HT1080 (cell line): ENCODE data around the gene IRS1. TPM values are rescaled to one million over a fixed set of nuclear protein-coding genes. Genes with fewer than 3 reads are reported as not detected.

ENCODE experiments used
- DNase-seq: peaks from one replicate; pipeline ENCODE4 v3.0.0-alpha.2; 2015; ENCODE audit warnings: low read depth
- total RNA-seq: library from RNA; depleted of rRNA; stranded (reverse); fragments of >200 nt; shearing (Covaris generic); gene quantifications from 2 replicates; pipeline ENCODE4 v1.2.3, GENCODE V29; 2014

IRS1 gene
- total RNA-seq, 1 experiment from 2014 or later, result 29.9 TPM

DNA sequence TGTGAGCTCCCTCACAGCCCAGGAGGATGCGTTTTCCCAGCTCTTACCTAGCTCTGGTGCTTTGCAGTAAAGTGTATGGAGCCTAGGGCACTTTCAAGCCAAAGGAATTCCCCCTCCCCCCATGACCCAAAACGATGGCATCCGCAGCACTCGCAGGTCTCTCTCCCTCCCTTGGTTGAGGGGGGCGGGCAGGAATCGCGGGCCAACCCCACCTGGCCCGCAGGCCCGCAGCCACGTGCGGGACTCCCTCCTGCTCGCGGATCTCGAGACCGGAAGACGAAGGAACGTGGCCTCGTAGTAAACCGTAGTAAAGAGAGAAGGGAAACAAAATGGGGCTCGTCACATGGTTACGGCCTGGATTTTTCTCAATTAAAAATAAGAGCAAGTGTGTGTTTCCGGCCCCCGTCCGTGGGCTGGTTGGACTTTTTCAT lies 8.5 kb downstream of the IRS1 start:
- no peak for DNase-seq

DNA sequence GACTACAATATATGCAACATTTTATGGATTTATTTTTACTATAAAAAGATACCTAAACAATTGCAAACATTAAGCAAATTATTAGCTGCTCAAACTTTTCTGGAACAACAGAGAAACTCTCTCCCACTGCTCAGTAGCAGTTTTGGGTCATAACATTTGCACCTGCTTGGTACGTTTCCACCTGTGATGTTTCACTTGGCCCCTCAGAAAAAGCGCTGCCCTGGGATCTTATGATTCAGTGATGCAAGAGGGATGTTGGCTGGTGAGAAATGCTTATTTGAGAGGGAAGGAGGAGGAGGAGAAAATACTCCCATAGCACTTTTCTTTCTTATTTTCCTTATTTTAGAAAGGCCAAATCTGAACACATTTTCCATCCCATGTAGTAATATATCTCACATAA lies 9.2 kb downstream of the IRS1 start:
- no peak for DNase-seq

DNA sequence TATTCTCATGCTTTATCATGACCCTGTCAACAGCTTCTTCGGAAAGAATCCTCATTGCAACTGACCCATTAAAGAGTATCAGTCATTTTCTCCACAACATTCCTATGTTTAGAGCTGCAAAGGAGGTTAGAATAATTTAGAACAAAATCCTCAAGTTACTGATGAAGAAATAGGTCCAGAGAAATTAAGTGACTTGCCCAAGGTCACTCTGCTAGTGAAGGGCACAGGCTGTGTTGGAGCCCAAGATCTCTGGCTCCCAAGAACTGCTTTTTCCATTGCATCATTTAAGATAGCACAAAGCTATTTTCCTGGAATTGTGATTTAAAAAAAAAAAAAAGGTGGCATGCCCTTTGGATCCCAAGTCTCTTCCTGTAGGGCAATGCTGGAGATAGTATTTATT lies 9.6 kb downstream of the IRS1 start:
- DNase-seq, result no peak

DNA sequence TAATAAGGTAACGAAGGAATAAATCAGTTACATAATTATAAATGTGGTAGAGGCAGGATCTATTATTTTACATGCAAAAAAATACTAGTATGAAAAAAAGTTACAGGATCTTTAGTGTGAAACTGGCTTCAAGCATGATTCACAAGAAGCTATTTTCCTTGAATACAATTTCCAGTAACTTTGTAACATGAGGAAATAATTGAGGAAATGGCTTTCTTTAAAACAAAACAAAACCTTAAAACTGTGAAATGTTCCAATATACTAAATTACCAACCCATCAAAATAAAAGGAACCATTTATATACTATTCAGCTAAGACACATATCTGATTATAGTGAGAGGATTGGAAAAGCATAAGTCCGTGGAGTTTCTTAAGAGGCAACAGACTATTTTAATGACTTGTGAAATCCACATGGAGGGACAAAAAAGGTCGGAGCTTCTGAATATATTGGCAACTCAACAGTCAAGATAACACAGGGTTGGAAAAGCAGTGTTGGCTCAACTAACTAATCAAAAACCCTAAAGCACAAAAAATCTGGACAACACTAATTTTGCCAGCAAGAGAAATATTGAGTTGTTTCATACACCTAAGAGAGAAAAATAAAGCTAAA lies 10.6 kb downstream of the IRS1 start:
- DNase-seq, result no peak

DNA sequence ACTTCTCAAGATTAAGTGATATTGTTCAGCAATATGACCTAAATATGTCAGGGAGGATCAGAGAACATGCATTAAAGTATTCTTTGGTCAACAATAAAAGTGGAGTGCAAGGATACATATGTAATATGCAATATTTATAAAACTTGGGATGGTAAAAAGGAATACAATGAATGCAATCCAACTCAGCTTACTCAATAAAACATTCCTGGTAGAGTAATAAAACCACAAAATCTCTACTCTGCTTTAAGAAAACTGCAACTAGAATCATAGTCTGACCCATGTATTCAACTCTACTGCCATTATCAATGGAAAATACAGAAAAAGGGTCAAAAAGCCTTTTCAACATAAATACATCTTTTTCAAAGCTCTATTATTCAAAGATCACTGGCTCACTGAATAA lies 11.6 kb downstream of the IRS1 start:
- no peak for DNase-seq

DNA sequence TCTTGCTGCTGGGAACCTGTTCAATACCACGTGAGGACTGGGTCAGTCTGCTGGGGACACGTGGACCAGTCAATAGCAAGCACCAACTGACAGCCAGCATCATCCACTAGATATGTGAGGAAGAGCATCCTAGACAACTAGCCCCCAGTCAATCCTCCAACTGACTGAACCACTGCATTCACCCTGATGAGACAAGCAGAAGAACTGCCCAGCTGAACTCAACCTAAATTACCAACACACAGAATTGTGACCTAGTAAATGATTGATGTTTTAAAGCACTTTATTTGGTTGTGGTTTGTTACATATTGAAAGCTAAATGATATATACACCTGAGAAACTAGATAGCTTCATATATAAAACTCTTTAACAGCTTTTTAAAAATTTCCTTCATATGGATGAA lies 15.7 kb downstream of the IRS1 start:
- no peak for DNase-seq

DNA sequence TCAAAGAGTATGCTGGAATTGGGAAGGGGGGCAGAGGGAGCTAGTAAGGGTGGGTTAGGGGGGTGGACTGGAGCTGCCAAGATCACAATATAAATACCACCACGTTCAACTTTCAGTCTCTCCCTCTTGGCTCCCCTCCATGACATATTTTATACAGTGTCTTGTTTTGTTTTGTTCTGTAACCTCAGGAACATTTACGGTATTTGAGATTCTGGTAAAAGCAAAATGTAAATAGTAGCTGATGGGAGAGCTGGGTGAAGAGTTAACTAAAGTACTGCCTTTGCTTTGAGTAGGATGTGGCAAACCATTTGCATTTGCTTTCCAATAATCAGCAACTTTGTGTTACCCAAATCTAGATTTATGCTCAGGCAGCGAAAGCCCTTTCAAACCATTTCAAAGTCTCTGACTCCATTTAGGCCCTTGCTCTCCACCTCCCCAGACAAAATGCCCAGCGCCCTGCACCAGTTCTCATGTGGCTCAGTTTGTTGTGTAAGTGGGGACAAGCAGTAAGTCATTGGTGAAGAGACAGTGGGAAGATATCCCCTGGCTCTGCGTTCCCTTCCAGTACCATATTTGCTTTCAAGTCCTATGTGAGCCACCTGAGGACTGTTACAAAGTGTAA lies 17.4 kb downstream of the IRS1 start:
- DNase-seq, result no peak

DNA sequence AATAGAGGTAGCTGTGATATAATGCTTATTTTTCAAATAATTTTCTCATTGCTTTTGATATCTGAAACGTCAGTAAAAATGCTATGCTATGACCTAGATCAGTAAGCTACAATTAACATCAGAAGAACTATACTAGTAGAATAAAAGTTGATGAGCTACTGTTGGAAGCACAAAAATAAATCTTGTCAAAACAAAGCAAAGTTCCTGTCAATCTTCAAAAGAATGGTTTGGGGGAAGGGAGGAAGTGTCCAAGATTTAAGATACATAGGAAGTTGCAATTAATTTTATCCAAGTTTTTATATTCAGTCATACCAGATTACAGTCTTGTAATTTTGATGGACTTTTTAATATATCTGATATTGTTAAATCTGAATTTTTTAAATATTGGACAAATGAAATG lies 19.2 kb downstream of the IRS1 start:
- DNase-seq, result no peak

DNA sequence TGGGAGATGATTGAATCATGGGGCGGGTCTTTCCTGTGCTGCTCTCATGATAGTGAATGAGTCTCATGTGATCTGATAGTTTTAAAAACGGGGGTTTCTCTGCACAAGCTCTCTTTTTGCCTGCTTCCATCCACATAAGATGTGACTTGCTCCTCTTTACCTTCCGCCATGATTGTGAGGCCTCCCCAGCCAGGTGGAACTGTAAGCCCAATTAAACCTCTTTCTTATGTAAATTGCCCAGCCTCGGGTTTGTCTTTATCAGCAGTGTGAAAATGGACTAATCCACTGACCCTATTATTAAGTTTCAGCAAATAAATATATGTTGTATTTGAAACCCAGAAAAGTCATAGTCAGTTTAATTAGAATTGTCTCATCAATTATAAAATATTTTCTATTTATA lies 22.0 kb downstream of the IRS1 start:
- DNase-seq, result no peak

DNA sequence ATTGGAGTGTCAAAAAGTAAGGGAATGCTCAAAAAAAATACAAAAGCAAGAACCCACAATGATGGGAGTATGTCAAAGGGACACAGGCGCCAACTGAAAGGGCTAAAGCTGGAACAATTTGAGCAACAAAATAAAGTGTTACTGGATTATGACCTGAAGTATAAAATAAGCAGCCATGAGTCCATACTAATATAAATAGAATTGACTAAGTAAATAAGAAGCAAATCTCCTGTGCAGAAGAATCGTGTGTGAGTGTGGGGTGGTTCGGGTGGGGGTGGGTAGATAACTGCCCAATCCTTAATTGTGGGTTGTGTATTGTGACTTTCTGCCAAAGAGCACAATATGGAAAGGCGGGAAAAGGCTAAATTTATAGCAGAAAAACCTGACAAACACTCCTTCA lies 23.5 kb downstream of the IRS1 start:
- no peak for DNase-seq

DNA sequence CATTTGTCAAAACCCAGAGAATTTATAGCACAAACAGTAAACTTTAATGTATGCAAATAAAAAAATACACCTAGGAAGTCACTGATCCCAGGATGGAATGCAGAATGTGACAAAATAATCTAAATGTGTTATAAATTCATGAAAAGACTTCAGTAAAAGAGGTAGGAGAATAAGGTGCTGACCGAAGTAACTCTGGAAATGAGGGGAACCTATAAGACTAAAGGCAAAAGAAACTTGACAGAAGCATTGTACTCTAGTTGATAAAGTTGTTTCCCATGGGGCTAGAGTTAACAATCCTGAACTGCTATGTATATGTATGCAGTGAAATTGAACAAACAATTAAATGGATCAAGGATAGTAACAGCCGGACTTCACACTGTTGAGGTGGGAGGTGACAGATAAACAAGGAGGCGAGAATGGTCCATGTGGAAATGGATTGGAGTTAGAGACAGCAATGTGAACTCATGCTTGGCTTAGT lies 24.5 kb downstream of the IRS1 start:
- DNase-seq, result no peak

DNA sequence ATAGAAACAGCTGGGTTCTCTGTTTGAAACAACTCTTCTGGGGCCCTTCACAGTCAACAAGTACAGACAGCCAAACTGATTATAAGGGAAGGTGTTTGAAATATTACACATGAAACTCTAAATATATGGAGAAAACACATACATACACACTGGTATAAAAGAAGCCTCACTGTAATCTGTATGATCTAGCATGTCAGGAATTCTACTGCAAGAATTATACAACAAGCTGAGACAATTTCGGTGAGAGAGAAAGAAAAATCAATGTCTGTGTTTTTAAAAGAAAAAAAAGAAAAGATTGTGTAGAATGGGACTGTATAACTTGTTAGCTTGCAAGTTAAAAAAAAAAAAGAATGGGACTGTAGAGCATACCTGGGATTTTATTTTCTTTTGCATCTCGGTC lies 26.3 kb downstream of the IRS1 start:
- DNase-seq, result no peak

DNA sequence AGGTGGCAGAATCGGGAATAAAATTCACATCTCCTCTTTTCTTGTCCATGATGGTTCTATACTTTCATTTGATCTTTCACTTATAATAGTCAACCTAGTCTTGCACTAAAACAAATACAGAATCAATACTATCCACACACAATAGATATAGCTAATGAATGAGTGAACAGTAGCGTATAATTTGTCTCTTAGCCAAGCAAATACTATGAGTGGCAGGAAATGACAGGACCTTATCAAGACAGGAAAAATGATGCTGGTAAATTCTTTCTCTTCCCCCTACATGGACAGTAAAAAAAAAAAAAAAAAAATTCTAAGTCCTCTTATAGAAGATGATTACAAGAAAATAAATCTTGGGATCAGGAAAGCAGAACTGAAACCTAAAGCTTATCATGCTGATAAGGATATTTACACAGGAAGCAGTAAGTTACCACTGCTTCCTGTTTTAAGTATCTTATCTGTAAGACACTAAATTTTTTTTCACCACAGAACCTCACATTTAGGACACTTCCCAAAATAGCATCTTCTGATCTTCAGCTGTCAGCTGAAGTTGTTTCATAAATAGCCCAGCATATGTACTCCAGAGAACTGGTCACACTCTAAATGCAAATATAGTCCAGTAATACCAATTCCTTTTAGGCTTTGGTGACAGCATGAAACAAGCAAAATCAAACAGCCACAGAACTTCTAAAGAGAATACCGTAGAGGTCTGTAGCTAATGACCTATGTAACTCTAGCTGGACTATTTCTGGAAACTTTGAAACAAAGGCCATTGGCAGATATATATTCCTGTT lies 27.0 kb downstream of the IRS1 start:
- DNase-seq, result peak; percentile 37

DNA sequence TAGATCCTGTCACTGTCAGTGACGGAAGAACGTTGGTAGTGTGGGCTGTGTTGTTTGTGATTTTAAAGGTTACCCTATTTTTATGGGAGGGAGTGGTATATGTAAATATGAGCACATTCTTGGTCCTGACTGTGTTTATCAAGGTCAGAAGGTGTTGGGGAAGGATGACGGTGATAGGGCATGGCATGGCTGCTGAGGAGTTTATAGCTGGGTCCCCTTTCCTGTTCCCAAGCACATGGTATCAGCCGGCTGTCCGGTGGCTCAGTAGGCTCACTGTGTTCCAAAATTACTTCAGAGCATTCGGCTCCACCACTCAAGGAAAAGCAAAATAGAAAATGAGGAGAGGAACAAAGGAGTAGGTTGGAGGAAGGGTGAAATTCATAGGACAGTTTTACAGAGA lies 28.6 kb downstream of the IRS1 start:
- no peak for DNase-seq

DNA sequence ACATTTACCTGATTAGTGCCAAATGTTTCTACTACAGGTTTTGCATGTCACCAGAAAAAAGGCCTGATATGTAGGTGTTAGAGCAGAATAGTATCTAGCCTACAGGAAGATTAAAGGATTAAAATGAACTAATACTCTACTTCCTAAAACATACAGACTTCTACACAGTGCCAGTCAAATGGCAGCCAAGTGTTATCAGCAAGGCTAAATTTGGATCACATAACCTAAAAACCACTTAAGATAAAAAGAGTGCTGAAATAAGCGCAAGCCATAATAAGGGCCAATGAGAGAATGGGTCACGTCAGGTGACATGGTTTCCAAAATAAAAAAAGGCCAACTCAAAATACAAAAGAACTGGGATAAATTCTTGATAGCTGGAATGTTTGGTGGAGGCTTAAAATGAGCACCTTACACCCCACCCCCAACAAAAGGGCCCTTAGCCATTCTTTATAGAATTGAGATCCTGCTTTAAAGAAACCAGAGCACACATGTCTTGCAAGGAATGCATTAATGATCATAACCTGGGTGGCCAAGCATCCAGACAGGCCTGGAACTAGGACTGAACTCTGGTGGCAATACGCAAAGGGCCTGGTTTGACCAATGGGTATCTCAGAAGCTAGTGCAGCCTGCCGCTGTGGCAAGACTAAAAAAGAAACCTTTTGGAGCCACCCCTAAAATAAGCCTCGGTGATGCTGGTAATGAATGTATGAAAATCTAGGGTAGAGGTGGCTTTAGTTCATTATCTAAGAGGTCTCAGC lies 32.4 kb downstream of the IRS1 start:
- no peak for DNase-seq

DNA sequence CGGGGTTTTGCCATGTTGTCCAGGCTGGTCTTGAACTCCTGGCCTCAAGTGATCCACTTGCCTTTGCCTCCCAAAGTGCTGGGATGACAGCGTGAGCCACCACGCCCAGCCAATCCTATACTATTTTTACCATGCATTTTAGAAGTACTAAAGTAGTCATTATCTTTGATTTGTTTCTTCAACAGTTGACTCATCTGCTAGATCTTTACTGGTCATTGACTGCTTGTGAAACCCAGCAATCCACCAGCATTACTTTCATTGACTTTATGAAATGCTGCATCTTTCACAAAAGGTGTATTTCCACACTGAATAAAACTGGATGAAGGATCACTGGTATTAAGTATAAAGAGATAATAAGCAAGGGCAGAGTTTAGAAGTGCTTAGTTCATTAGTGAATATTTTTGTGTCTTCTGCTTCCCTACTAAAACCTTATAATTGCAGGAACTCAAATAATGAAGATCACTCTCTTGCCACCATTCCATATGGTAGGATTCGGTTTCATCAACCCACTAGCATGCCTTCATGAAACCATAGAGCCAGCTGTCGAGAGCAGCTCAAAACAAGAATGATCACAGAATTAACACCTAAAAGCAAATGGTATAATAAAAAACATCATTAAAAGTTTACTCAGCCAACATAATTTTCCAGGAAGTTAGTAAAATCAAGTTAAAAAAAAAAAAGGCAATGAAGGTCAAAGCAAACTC lies 33.1 kb downstream of the IRS1 start:
- no peak for DNase-seq

DNA sequence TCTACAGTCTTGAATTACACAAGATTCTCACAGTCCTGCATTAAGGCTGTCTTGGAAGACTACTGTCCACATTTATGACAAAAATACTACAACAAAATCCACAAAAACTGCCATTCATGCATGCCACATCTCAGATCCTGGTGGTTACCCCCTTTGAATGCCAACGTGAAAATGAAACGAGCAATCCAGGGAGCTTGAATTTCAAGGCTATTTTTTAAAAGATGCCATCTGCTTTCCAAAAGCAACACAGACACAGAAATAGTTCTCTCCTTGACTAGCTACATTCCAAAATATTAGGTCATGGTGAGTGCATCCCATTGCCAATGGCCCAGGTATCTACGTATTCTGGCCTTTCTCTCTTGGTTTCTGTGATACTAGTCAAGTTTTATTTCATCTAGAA lies 36.3 kb downstream of the IRS1 start:
- no peak for DNase-seq

DNA sequence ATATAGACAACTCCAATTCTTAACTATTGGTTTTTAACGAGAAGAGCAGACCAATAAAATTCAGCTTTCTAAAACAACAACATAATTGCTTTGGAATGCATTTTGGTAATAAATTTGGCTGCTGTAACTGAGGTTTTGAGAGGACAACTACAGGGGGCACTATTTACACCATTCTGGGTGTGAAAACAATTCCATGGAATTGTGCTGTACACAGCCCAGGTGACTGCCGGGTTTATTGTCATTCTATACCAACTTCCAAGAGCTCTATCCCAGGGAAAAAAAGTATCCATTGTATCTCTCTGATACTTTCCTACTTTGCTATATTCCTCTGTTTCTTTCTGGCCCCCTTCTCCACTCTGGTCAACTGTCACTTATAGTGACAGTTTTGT lies 38.4 kb downstream of the IRS1 start:
- DNase-seq, result no peak

DNA sequence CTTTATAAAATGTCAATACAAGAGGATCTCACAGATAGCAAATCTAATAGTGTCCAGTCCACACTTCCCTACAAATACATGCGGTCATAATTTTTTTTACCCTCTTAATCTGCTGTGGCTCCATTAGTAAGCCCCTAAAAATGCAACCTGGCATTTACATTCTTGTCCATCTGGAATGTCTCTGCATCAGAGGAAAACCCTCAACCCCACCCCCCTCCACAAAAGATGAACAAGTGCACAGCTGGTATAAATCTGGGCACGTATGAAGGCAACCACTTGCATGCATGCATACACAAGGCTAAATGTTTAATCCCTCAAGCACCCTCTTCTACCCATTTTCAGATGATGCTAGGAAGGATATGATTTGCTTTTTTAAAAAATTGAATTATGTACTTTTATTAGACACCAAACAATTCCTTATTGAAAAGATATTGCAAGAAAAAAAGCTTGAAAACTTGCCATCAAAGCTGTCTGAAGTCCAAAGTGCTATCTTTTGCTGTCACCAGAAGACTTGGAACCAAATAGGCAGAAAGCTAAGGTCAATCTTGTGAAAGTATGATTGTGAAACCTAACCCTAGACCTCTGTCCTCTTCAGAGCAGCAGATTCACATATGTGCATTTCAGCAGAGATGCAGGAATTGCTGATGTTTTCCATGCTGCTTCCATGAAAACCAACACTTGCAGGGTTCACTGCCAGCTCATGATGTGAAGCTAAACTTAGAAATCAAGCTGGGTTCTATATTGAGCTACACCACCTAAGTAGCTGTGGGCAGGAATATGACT lies 39.0 kb downstream of the IRS1 start:
- DNase-seq, result peak; percentile 83

DNA sequence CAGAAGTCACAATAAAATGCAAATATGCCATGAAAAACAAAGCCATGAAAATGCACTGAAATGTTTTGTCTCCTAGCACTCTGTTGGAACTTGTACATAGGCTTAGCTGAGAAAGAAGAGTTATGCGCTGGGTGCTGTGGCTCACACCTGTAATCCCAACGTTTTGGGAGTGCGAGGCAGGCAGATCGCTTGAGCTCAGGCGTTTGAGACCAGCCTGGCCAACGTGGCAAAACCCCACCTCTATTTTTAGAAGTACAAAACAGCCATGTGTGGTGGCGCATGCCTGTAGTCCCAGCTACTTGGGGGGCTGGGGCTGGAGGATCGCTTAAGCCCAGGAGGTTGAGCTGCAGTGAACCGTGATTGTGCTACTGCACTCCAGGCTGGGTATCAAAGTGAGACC lies 39.9 kb downstream of the IRS1 start:
- DNase-seq, result no peak
